K562 (cell line): Measurements from ENCODE around the gene UNC5C. TPM values are rescaled to one million over a fixed set of nuclear protein-coding genes. Genes with fewer than 3 reads are reported as not detected.

ENCODE experiments used
- ATAC-seq: fragments of 200-7000 bp; cut with Tn5 transposase; 3 replicates; pipeline ENCODE4 v1.9.1; 2020; ENCODE audit warnings: moderate library complexity
- BruUV-seq: library from RNA; stranded (reverse); fragments of 400-500 nt; replicated peaks from 2 replicates; lab custom pipeline; 2021; lab: Mats Ljungman, UMichigan
- CTCF ChIA-PET: fragments of 300-600 bp; formaldehyde crosslinking; extraction: SDS; loops from one replicate; lab custom pipeline; 2021; ENCODE audit warnings: low intra/inter-chr PET ratio; lab: Yijun Ruan, JAX
- POLR2A ChIA-PET: fragments of 300-600, 350-650 bp; sonication (Branson Sonifier 250); formaldehyde crosslinking; extraction: SDS; loops from one replicate; lab custom pipeline; 2021; ENCODE audit warnings: antibody characterized with exemption, inconsistent platforms; lab: Yijun Ruan, JAX
- DNase-seq, 4 experiments: peaks; one replicate each; pipeline versions ENCODE4 v3.0.0 to v3.0.0-alpha.2; 2011 to 2018; ENCODE audit warnings: low spot score in 3 of 4, mixed read lengths in 3 of 4; ENCODE audit errors: extremely low read depth in 1 of 4
- FAIRE-seq: peaks from 2 replicates; lab custom pipeline; 2011; peaks lifted over from hg19 to GRCh38; lab: Jason Lieb, UNC
- H2AFZ ChIP-seq: 2 replicates; pipeline ENCODE4 v1.6.0; 2011; ENCODE audit warnings: low read depth, low read length, control low read depth, inconsistent platforms
- H3K27ac ChIP-seq: fragments of 200-600 bp; 3 replicates; pipeline ENCODE4 v1.8.0; 2011; ENCODE audit warnings: low read depth, mild to moderate bottlenecking, control low read depth, inconsistent platforms, low read length, moderate library complexity, mixed read lengths; ENCODE audit errors: extremely low read depth
- H3K27me3 ChIP-seq, 2 experiments: fragments of 300-600 bp in 1 of 2; 2 replicates in 1 of 2; 3 replicates in 1 of 2; pipeline versions ENCODE4 v1.6.0 to v1.8.0; 2011; ENCODE audit warnings: inconsistent platforms in 2 of 2, low read length in 2 of 2, mild to moderate bottlenecking in 1 of 2, mixed read lengths in 1 of 2, moderate library complexity in 1 of 2; ENCODE audit not compliant: control insufficient read depth in 2 of 2, insufficient read depth in 2 of 2
- H3K36me3 ChIP-seq: fragments of 300-600 bp; 3 replicates; pipeline ENCODE4 v1.8.0; 2011; ENCODE audit warnings: mild to moderate bottlenecking, low read length, inconsistent platforms; ENCODE audit not compliant: control insufficient read depth, insufficient read depth
- H3K4me1 ChIP-seq, 2 experiments: fragments of 200-600 bp in 1 of 2; replicated peaks in 1 of 2; 2 replicates in 1 of 2; 3 replicates in 1 of 2; pipeline versions ENCODE4 v1.5.1 to v1.8.0; 2011; ENCODE audit warnings: inconsistent platforms in 2 of 2, low read length in 2 of 2, mild to moderate bottlenecking in 1 of 2, mixed read lengths in 1 of 2, moderate library complexity in 1 of 2; ENCODE audit not compliant: control insufficient read depth in 2 of 2, insufficient read depth in 2 of 2
- H3K4me2 ChIP-seq: 2 replicates; pipeline ENCODE4 v1.6.1; 2011; ENCODE audit warnings: low read length, control low read depth, inconsistent platforms, mixed read lengths; ENCODE audit not compliant: insufficient read depth
- H3K4me3 ChIP-seq: fragments of 200-600 bp; sonication (generic), shearing (Covaris generic); 2 replicates; pipeline ENCODE4 v1.5.1; 2016; ENCODE audit warnings: control low read depth, inconsistent platforms
- H3K79me2 ChIP-seq: fragments of 200-600 bp; 3 replicates; pipeline ENCODE4 v1.8.0; 2011; ENCODE audit warnings: low read length, inconsistent platforms; ENCODE audit not compliant: control insufficient read depth, insufficient read depth
- H3K9ac ChIP-seq, 2 experiments: 2 replicates each; pipeline versions ENCODE4 v1.6.0 to v1.6.1; 2011; ENCODE audit warnings: low read depth in 2 of 2, low read length in 2 of 2, control low read depth in 1 of 2, inconsistent platforms in 1 of 2, mild to moderate bottlenecking in 1 of 2, mixed read lengths in 1 of 2; ENCODE audit not compliant: insufficient read depth in 1 of 2
- H3K9me1 ChIP-seq: one replicate; pipeline ENCODE4 v1.6.0; 2011; ENCODE audit warnings: inconsistent platforms, mild to moderate bottlenecking, low read length, moderate library complexity; ENCODE audit not compliant: control insufficient read depth, insufficient read depth
- H3K9me3 ChIP-seq: replicated peaks from 2 replicates; pipeline ENCODE4 v1.5.1; 2011; ENCODE audit warnings: low read depth, low read length, inconsistent platforms; ENCODE audit not compliant: control insufficient read depth, insufficient read depth
- H4K20me1 ChIP-seq: replicated peaks from 2 replicates; pipeline ENCODE4 v1.6.1; 2011; ENCODE audit warnings: low read length, inconsistent platforms, mixed read lengths; ENCODE audit not compliant: control insufficient read depth, insufficient read depth
- CHAMP1 ChIP-seq: fragments of 450-650 bp; IDR thresholded peaks from 2 replicates; pipeline ENCODE4 v1.6.1; 2016; ENCODE audit warnings: mild to moderate bottlenecking
- RNF2 ChIP-seq: sonication (generic); IDR thresholded peaks from 2 replicates; pipeline ENCODE4 v1.6.1; 2016
- SUPT5H ChIP-seq: fragments of 450-650 bp; IDR thresholded peaks from 2 replicates; pipeline ENCODE4 v1.6.1; 2016
- ZNF79 ChIP-seq: fragments of 250-450 bp; sonication (Bioruptor Pico); IDR thresholded peaks from 2 replicates; pipeline ENCODE4 v1.4.0; 2020; ENCODE audit warnings: low read depth, mild to moderate bottlenecking, moderate library complexity
- WGBS: fragments of 100-300 bp; shearing (Covaris generic); methylation state at CpG from one replicate; pipeline ENCODE4 v1.1.6; 2016; ENCODE audit warnings: low coverage, mixed read lengths; ENCODE audit not compliant: insufficient coverage; ENCODE audit errors: missing lambda C conversion rate; 5-methylcytosine and 5-hydroxymethylcytosine counted together
- in situ Hi-C: fragments of 300-500 bp; cut with MboI; formaldehyde crosslinking; loops from 4 replicates; pipeline ENCODE4 v1.15.0; 2018; ENCODE audit warnings: inconsistent platforms, mixed read lengths
- intact Hi-C: fragments of 100-400 bp; cut with micrococcal nuclease; formaldehyde crosslinking; loops from 2 replicates; pipeline ENCODE4 v1.14.2; 2022
- polyA plus RNA-seq, 8 experiments: library from polyadenylated mRNA; depleted of rRNA in 4 of 8; stranded (reverse) in 5 of 8; unstranded in 3 of 8; fragments of >200 nt; fragmentation: Nextera tagmentation in 2 of 8; fragmentation: Illumina TruSeq in 1 of 8; extraction: Ambion mirVana in 2 of 8; extraction: Trizol in 1 of 8; gene quantifications; 2 replicates each; pipeline versions ENCODE4 v1.2.1 to v1.2.3, GENCODE V29; 2011 to 2014; ENCODE audit warnings: inconsistent platforms in 1 of 8, missing spikeins in 1 of 8
- total RNA-seq, 7 experiments: library from RNA; depleted of rRNA in 6 of 7; stranded (reverse); fragments of >200 nt in 6 of 7; fragmentation: Illumina TruSeq in 2 of 7; extraction: Trizol in 2 of 7; gene quantifications; 2 replicates each; pipeline versions ENCODE4 v1.2.1 to v1.2.3, GENCODE V29; 2011 to 2021; ENCODE audit warnings: low replicate concordance in 1 of 7

The UNC5C gene
- total and polyA plus RNA-seq, 9 of the 15 experiments (the other 6 are each of a cell fraction or from before 2014, with no cell fraction given) = under 0.01 to 0.10 (median 0.03) TPM; not detected in 1

- intact Hi-C loops = no loop called here
- H3K36me3 ChIP-seq = no peaks in the 10 kb centered on the region
- no peak overlapping the region for H3K27ac ChIP-seq
- peak overlapping the region in 1 of 2 experiments; percentile 57; a peak in 1 of 4 replicates for H3K9ac ChIP-seq
- H3K4me3 ChIP-seq = no peak overlapping the region
- DNase-seq = no peak
- TF ChIP-seq ZNF79 (CRISPR knock-in tag) (no peak), CHAMP1 (no peak), RNF2 (no peak), SUPT5H (no peak)
- peak overlapping the region; percentile 5; the same call in 1 of the 2 replicates for H3K4me2 ChIP-seq
- POLR2A ChIA-PET = no interaction called here
- no peaks in the 10 kb centered on the region for H3K79me2 ChIP-seq
- H2AFZ ChIP-seq = peak overlapping the region; percentile 34
- H3K4me1 ChIP-seq = peaks cover 0 to 12% of the 10 kb centered on the region in 2 experiments; a peak in 2 of 5 replicates
- 17% methylated on average over 6 of the region's 8 CpGs for WGBS
- no peaks in the 10 kb centered on the region for H3K9me1 ChIP-seq
- FAIRE-seq = no peak
- CTCF ChIA-PET = no interaction called here
- H3K27me3 ChIP-seq = no peaks in the 10 kb centered on the region; a peak in 2 of 5 replicates
- in situ Hi-C loops = no loop called here
- ATAC-seq = no peak
- no TSS peak for BruUV-seq
- no peaks in the 10 kb centered on the region for H4K20me1 ChIP-seq
- no peaks in the 10 kb centered on the region for H3K9me3 ChIP-seq
Measured at GRCh38 chr4:95212692-95213091, 336.1 kb downstream of the UNC5C start.
